Ishikawa (cell line): ENCODE results near the gene CPD.

Source experiments
- CEBPB ChIP-seq: IDR thresholded peaks from 2 replicates; pipeline ENCODE4 v1.6.1; 2012
- CREB1 ChIP-seq: IDR thresholded peaks from 2 replicates; pipeline ENCODE4 v1.6.1; 2012; ENCODE audit warnings: low read depth
- EGR1 ChIP-seq: IDR thresholded peaks from 2 replicates; pipeline ENCODE4 v1.6.1; 2012
- EP300 ChIP-seq: IDR thresholded peaks from 2 replicates; pipeline ENCODE4 v1.6.1; 2012; ENCODE audit warnings: borderline replicate concordance
- FOXM1 ChIP-seq: IDR thresholded peaks from 2 replicates; pipeline ENCODE4 v1.6.1; 2012; ENCODE audit warnings: low read depth, borderline replicate concordance
- NFIC ChIP-seq: IDR thresholded peaks from 2 replicates; pipeline ENCODE4 v1.6.1; 2012
- RAD21 ChIP-seq: IDR thresholded peaks from 2 replicates; pipeline ENCODE4 v1.6.1; 2012; ENCODE audit warnings: low read depth
- TAF1 ChIP-seq: IDR thresholded peaks from 2 replicates; pipeline ENCODE4 v1.6.1; 2012; ENCODE audit warnings: low read depth, mild to moderate bottlenecking
- TCF12 ChIP-seq: IDR thresholded peaks from 2 replicates; pipeline ENCODE4 v1.6.1; 2012; ENCODE audit warnings: low read depth
- TEAD4 ChIP-seq: IDR thresholded peaks from 2 replicates; pipeline ENCODE4 v1.6.1; 2012
- USF1 ChIP-seq: IDR thresholded peaks from 2 replicates; pipeline ENCODE4 v1.6.1; 2012
- YY1 ChIP-seq: IDR thresholded peaks from 2 replicates; pipeline ENCODE4 v1.6.1; 2012; ENCODE audit warnings: low read depth
- ZBTB7A ChIP-seq: IDR thresholded peaks from 2 replicates; pipeline ENCODE4 v1.6.1; 2012; ENCODE audit warnings: low read depth
- TF ChIP-seq, protein P1 (sequence below): IDR thresholded peaks from 2 replicates; pipeline ENCODE4 v1.6.1; 2012; ENCODE audit warnings: low read depth, mild to moderate bottlenecking
- TF ChIP-seq, protein P2 (sequence below): IDR thresholded peaks from 2 replicates; pipeline ENCODE4 v1.6.1; 2012

CPD gene

GRCh38 chr17:30505868-30506417 lies 127.2 kb downstream of the CPD start:
- no peak for TF ChIP-seq FOXM1
- TF ChIP-seq YY1: no peak
- TF ChIP-seq EGR1: no peak
- TF ChIP-seq CEBPB: no peak
- no peak for TF ChIP-seq CREB1
- no peak for TF ChIP-seq NFIC

DNA sequence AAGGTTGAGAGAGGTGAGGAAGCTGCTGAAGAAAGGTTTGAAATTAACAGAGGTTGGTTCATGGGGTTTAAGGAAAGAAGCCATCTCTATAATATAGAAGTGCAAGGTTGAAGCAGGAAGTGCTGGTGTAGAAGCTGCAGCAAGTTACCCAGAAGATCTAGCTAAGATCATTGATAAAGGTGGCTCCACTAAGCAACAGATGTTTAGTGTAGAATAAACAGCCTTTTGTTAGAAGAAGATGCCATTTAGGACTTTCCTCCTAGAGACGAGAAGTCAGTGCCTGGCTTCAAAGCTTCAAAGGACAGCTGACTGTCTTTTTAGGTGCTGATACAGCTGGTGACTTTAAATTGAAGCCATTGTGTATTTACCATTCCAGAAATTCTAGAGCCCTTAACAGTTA lies 127.8 kb downstream of the CPD start:
- TF ChIP-seq RAD21 (no peak), CREB1 (no peak)

- TF ChIP-seq USF1 (no peak), RAD21 (no peak), EP300 (no peak), EGR1 (no peak), FOXM1 (no peak), CREB1 (no peak), TAF1 (no peak), ZBTB7A (no peak), NFIC (no peak), CEBPB (no peak), TCF12 (no peak), YY1 (no peak), TEAD4 (no peak)
- TF ChIP-seq, protein P1, sequence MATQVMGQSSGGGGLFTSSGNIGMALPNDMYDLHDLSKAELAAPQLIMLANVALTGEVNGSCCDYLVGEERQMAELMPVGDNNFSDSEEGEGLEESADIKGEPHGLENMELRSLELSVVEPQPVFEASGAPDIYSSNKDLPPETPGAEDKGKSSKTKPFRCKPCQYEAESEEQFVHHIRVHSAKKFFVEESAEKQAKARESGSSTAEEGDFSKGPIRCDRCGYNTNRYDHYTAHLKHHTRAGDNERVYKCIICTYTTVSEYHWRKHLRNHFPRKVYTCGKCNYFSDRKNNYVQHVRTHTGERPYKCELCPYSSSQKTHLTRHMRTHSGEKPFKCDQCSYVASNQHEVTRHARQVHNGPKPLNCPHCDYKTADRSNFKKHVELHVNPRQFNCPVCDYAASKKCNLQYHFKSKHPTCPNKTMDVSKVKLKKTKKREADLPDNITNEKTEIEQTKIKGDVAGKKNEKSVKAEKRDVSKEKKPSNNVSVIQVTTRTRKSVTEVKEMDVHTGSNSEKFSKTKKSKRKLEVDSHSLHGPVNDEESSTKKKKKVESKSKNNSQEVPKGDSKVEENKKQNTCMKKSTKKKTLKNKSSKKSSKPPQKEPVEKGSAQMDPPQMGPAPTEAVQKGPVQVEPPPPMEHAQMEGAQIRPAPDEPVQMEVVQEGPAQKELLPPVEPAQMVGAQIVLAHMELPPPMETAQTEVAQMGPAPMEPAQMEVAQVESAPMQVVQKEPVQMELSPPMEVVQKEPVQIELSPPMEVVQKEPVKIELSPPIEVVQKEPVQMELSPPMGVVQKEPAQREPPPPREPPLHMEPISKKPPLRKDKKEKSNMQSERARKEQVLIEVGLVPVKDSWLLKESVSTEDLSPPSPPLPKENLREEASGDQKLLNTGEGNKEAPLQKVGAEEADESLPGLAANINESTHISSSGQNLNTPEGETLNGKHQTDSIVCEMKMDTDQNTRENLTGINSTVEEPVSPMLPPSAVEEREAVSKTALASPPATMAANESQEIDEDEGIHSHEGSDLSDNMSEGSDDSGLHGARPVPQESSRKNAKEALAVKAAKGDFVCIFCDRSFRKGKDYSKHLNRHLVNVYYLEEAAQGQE: no peak
- TF ChIP-seq, protein P2, sequence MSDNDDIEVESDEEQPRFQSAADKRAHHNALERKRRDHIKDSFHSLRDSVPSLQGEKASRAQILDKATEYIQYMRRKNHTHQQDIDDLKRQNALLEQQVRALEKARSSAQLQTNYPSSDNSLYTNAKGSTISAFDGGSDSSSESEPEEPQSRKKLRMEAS: no peak
These were observed 134.6 kb downstream of the CPD start for GRCh38 chr17:30513346-30513745.

- no peak for TF ChIP-seq RAD21
- TF ChIP-seq FOXM1: no peak
- TF ChIP-seq TAF1: no peak
- no peak for TF ChIP-seq YY1
- no peak for TF ChIP-seq USF1
- TF ChIP-seq, protein P1: no peak
- TF ChIP-seq CREB1: no peak
- TF ChIP-seq ZBTB7A: no peak
- TF ChIP-seq, protein P2: no peak
- TF ChIP-seq EGR1: no peak
- no peak for TF ChIP-seq NFIC
These were observed 136.3 kb downstream of the CPD start for GRCh38 chr17:30514895-30515596.

GRCh38 chr17:30517786-30518185 lies 139.1 kb downstream of the CPD start:
- TF ChIP-seq CEBPB (no peak), YY1 (no peak), TCF12 (no peak)

- TF ChIP-seq FOXM1: no peak
- TF ChIP-seq NFIC: no peak
- TF ChIP-seq USF1: no peak
- TF ChIP-seq YY1: no peak
- TF ChIP-seq TEAD4: no peak
- no peak for TF ChIP-seq RAD21
- no peak for TF ChIP-seq EP300
- no peak for TF ChIP-seq ZBTB7A
- TF ChIP-seq, protein P2: no peak
- no peak for TF ChIP-seq CEBPB
- no peak for TF ChIP-seq CREB1
- TF ChIP-seq TCF12: no peak
- no peak for TF ChIP-seq EGR1
- TF ChIP-seq, protein P1: no peak
These were observed 140.4 kb downstream of the CPD start for GRCh38 chr17:30519166-30519565.
